ENCODE data around the gene TRPV3.

- TF ChIP-seq CTCF (IDR thresholded peaks at IDR 0.05; ENCODE audit: borderline replicate concordance, extremely low read depth, low read length, poor library complexity, severe bottlenecking) (no peak), EZH2 (IDR thresholded peaks at IDR 0.05; ENCODE audit: borderline replicate concordance, low read depth, low read length, severe bottlenecking) (no peak)
These were observed 45.7 kb upstream of the TRPV3 start for GRCh38 chr17:3603119-3603869.

Data from DND-41 (cell line).